ENCODE measurements around the gene SLC2A4RG. TPM values are rescaled to one million over a fixed set of nuclear protein-coding genes. Genes with fewer than 3 reads are reported as not detected.

The SLC2A4RG gene
- total and polyA plus RNA-seq, 2 donors (not counting 3 experiments of a cell fraction or from before 2014, with no cell fraction given) = 41.7 to 69.4 TPM

DNA sequence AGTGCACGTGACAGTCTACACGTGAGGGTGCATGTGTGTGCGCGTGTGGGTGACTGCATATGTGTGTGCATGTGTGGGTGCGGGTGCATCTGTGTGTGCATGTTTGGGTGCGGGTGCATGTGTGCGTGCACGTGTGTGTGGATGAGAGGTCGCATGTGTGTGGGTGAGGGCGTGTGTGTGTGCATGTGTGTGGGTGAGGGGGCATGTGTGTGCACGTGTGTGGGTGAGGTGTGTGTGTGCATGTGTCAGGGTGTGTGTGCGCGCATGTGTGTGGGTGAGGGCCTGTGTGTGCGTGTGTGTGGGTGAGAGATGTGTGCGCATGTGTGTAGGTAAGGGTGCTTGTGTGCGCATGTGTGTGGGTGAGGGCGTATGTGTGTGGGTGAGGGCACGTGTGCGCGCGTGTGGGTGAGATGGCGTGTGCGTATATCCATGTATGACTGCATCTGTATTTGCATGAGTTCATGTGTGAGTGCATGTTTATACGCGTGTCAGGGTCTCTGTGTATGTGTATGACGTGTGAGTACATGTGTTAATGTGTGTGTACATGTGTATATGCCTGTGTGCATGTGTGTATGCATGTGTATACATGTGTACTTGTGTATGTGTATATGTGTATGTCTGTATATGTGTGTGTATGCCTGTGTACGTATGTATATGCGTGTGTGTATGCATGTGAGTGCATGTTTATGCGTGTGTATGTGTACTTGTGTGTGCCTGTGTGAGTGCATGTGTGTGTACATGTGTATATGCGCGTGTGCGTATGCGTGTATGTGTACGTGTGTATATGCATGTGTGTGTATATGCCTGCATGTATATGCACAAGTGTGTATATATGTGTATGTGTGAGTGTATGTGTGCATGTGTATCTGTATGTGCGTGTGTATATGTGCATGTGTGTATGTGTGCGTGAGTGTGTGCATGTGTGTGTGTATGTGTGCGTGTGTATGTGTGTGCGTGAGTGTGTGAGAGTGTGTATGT is 7.2 kb upstream of the SLC2A4RG start:
- H3K4me2 ChIP-seq (ENCODE audit: insufficient read depth, low read length) = no peak overlapping the region
- dilution Hi-C loops (cut with MboI; ENCODE audit: extremely low pct_ligation_motif_present, low sequenced_read_pairs) = no loop called here
- H3K9ac ChIP-seq (replicated peaks; ENCODE audit: extremely low read depth, insufficient read depth, low read length) = no peak overlapping the region
- H4K20me1 ChIP-seq (replicated peaks; ENCODE audit: control insufficient read depth, extremely low read depth, insufficient read depth, low read length) = no peaks in the 10 kb centered on the region
- POLR2A ChIA-PET = no interaction called here
- CTCF ChIA-PET = no interaction called here
- H3K27ac ChIP-seq (ENCODE audit: insufficient read depth, low read depth, low read length) = no peak overlapping the region
- H3K4me1 ChIP-seq (ENCODE audit: control insufficient read depth, extremely low read depth, insufficient read depth, low read length) = no peaks in the 10 kb centered on the region
- no peaks in the 10 kb centered on the region for H3K9me1 ChIP-seq (replicated peaks; ENCODE audit: control insufficient read depth, extremely low read depth, insufficient read depth, low read length)
- no peak overlapping the region for H3K4me3 ChIP-seq (replicated peaks in 1 of 3; ENCODE audit: insufficient read depth in 1 of 3, low read depth in 1 of 3, low read length in 3 of 3)
- no peaks in the 10 kb centered on the region for H3K9me3 ChIP-seq (replicated peaks; ENCODE audit: control insufficient read depth, insufficient read depth, low read length)
- peaks cover 0 to 25% of the 10 kb centered on the region in 2 experiments for H3K36me3 ChIP-seq (ENCODE audit: control insufficient read depth in 2 of 2, extremely low read depth in 1 of 2, insufficient read depth in 2 of 2, low read length in 2 of 2)
- H2AFZ ChIP-seq (ENCODE audit: low read depth, low read length) = no peak overlapping the region
- peaks cover 20% of the 10 kb centered on the region for H3K79me2 ChIP-seq (ENCODE audit: control insufficient read depth, insufficient read depth, low read length)
- H3K27me3 ChIP-seq (ENCODE audit: control insufficient read depth in 2 of 2, insufficient read depth in 2 of 2, low read length in 2 of 2) = no peaks in the 10 kb centered on the region
- intact Hi-C loops (cut with micrococcal nuclease) = no loop called here
- TF ChIP-seq POLR2A (IDR thresholded peaks at IDR 0.05; ENCODE audit: low read depth, low read length) (no peak), EZH2 (IDR thresholded peaks at IDR 0.05; ENCODE audit: borderline replicate concordance, low read depth, low read length, severe bottlenecking) (no peak), FOS (IDR thresholded peaks at IDR 0.05; ENCODE audit: borderline replicate concordance, insufficient read depth, low read length) (no peak), GATA2 (IDR thresholded peaks at IDR 0.05; ENCODE audit: insufficient read depth, insufficient read length, low read depth, low read length) (no peak), POLR2AphosphoS5 (IDR thresholded peaks at IDR 0.05; ENCODE audit: insufficient read depth, low read depth, low read length) (no peak), MYC (IDR thresholded peaks at IDR 0.05; ENCODE audit: low read depth, low read length) (no peak), JUN (IDR thresholded peaks at IDR 0.05; ENCODE audit: borderline replicate concordance, insufficient read depth, insufficient read length, low read depth) (no peak)
- TF ChIP-seq, protein P1, sequence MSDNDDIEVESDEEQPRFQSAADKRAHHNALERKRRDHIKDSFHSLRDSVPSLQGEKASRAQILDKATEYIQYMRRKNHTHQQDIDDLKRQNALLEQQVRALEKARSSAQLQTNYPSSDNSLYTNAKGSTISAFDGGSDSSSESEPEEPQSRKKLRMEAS (IDR thresholded peaks at IDR 0.05; ENCODE audit: insufficient read depth, insufficient read length) = no peak
- TF ChIP-seq, protein P2, sequence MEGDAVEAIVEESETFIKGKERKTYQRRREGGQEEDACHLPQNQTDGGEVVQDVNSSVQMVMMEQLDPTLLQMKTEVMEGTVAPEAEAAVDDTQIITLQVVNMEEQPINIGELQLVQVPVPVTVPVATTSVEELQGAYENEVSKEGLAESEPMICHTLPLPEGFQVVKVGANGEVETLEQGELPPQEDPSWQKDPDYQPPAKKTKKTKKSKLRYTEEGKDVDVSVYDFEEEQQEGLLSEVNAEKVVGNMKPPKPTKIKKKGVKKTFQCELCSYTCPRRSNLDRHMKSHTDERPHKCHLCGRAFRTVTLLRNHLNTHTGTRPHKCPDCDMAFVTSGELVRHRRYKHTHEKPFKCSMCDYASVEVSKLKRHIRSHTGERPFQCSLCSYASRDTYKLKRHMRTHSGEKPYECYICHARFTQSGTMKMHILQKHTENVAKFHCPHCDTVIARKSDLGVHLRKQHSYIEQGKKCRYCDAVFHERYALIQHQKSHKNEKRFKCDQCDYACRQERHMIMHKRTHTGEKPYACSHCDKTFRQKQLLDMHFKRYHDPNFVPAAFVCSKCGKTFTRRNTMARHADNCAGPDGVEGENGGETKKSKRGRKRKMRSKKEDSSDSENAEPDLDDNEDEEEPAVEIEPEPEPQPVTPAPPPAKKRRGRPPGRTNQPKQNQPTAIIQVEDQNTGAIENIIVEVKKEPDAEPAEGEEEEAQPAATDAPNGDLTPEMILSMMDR (IDR thresholded peaks at IDR 0.05; ENCODE audit: extremely low read depth in 1 of 2, insufficient read depth in 1 of 2, low read depth in 1 of 2, low read length in 2 of 2) = no peak
- DNase-seq (ENCODE audit: low read depth, low spot score) (no peak), FAIRE-seq (no peak)
- no TSS peak for BruUV-seq (replicated peaks)
